ENCODE results near the gene ILKAP. TPM values are rescaled to one million over a fixed set of nuclear protein-coding genes. Genes with fewer than 3 reads are reported as not detected.

Gene ILKAP
- total RNA-seq, 1 experiment from 2014 or later, result 41.5 TPM

GRCh38 chr2:238250896-238251295 is 47.4 kb upstream of the ILKAP start:
- Histone ChIP-seq H4K5ac (ENCODE audit: insufficient read length, low read depth, low read length) (no peak overlapping the region), H2AFZ (ENCODE audit: low read length) (no peak overlapping the region), H2AK5ac (ENCODE audit: insufficient read length, low read length) (no peak overlapping the region), H3K23me2 (ENCODE audit: insufficient read length, low read depth, low read length, poor library complexity, severe bottlenecking) (no peaks in the 10 kb centered on the region), H2BK120ac (ENCODE audit: low read depth, low read length, poor library complexity, severe bottlenecking) (no peak overlapping the region), H3K4me1 (ENCODE audit: insufficient read depth, low read length) (no peaks in the 10 kb centered on the region), H3K23ac (ENCODE audit: insufficient read length, low read depth, low read length) (no peak overlapping the region), H4K91ac (ENCODE audit: insufficient read length, low read depth, low read length) (no peak overlapping the region), H2BK15ac (ENCODE audit: low read depth, low read length) (no peak overlapping the region), H2BK5ac (ENCODE audit: insufficient read length, low read length) (no peak overlapping the region), H3K56ac (ENCODE audit: insufficient read length, low read depth, low read length) (no peak overlapping the region), H3T11ph (ENCODE audit: low read length) (no peak overlapping the region), H3K4ac (ENCODE audit: low read depth, low read length) (no peak overlapping the region), H3K4me2 (ENCODE audit: insufficient read depth, insufficient read length, low read length) (no peak overlapping the region), H4K8ac (replicated peaks; ENCODE audit: insufficient read length, low read depth, low read length) (no peak overlapping the region), H4K20me1 (ENCODE audit: control insufficient read depth, insufficient read depth, insufficient read length) (no peaks in the 10 kb centered on the region), H2BK12ac (ENCODE audit: insufficient read length, low read depth, low read length) (no peak overlapping the region), H3K9me3 (ENCODE audit: control insufficient read depth, low read depth, low read length) (no peaks in the 10 kb centered on the region), H2BK20ac (ENCODE audit: low read depth, low read length, poor library complexity, severe bottlenecking) (no peak overlapping the region), H3K9ac (ENCODE audit: extremely low read depth, insufficient read length, low read length) (no peak overlapping the region), H3K27ac (ENCODE audit: insufficient read length, low read depth, low read length) (no peak overlapping the region), H3K79me1 (ENCODE audit: insufficient read depth, low read depth, low read length, poor library complexity, severe bottlenecking) (no peaks in the 10 kb centered on the region), H3K27me3 (ENCODE audit: insufficient read depth, low read length) (no peaks in the 10 kb centered on the region), H3K18ac (ENCODE audit: insufficient read length, low read depth, low read length) (no peak overlapping the region), H3K79me2 (ENCODE audit: insufficient read depth, low read length) (no peaks in the 10 kb centered on the region), H3K14ac (ENCODE audit: insufficient read depth, low read length) (no peak overlapping the region)
- Mint-ChIP-seq H3K4me1 (no peaks in the 10 kb centered on the region), H3K27me3 (ENCODE audit: low read depth) (no peaks in the 10 kb centered on the region; the same call in 1 of the 2 replicates), H3K36me3 (ENCODE audit: insufficient read depth in 1 of 3, low read depth in 3 of 3) (peaks cover 10 to 30% (median 22%) of the 10 kb centered on the region in 3 experiments; a peak in 6 of 7 replicates), H3K4me3 (no peak overlapping the region), H3K9me3 (no peaks in the 10 kb centered on the region), H3K27ac (no peak overlapping the region; a peak in 2 of 7 replicates)
- no peak for DNase-seq
- WGBS (ENCODE audit: extremely low coverage, insufficient read length, low lambda C conversion rate), result no CpG with 5 or more reads among the region's 7 CpGs
- TF ChIP-seq CTCF (conservative IDR thresholded peaks at IDR 0.05), result no peak

All from H9 (cell line).